T-helper 2 cell treated with Interferon-gamma antibody and Interleukin-4, amounts not matched to agents 5 μg/mL and 100 μg/mL, for 36 hours (primary cell): ENCODE results near the gene C19orf85.

Source experiments
- DNase-seq: peaks from one replicate; pipeline ENCODE4 v3.0.0; 2021; ENCODE audit warnings: low spot score
- H3K27ac Mint-ChIP-seq: one replicate; pipeline ENCODE4 v1.8.0; 2021; ENCODE audit warnings: mild to moderate bottlenecking, mixed read lengths
- H3K27me3 Mint-ChIP-seq: one replicate; pipeline ENCODE4 v1.8.0; 2021; ENCODE audit warnings: low read depth, mixed read lengths
- H3K36me3 Mint-ChIP-seq: one replicate; pipeline ENCODE4 v1.8.0; 2021; ENCODE audit warnings: low read depth, mixed read lengths
- H3K4me1 Mint-ChIP-seq: one replicate; pipeline ENCODE4 v1.8.0; 2021; ENCODE audit warnings: low read depth, mixed read lengths
- H3K4me3 Mint-ChIP-seq: one replicate; pipeline ENCODE4 v1.8.0; 2022; ENCODE audit warnings: mild to moderate bottlenecking, moderate library complexity, mixed read lengths
- H3K9me3 Mint-ChIP-seq: one replicate; pipeline ENCODE4 v1.8.0; 2021; ENCODE audit warnings: mixed read lengths

C19orf85 gene

DNA sequence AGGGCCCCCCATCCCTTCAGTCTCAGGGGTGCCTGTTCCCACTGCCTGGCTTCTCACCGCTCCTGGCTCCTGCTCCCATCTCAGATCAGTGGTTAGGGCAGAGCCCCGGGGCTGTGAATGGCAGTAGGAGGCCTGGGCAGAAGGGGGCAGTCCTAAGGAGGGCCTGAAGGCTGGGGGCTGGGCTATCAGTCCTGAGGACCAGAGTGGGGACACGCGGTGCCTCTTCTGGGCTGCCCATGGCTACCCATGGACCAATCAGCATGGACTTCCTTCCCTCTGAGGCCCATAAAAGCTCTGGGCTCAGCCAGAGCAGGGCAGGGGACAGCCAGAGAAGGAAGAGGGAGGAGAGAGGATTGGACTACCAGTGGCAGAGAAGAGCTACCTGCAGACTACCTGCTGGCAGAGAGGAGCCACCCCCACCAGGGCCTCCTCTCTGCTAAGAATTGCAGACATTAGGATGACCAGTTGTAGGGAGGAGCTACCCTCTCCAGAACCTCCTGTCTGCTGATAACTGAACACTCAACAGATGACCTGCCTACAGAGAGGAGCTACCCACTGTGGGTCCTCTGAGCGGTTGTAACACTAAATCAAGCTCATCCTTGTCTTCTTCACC is 44.8 kb downstream of the C19orf85 start:
- no peak overlapping the region for H3K27ac Mint-ChIP-seq
- no peaks in the 10 kb centered on the region for H3K9me3 Mint-ChIP-seq
- peaks cover 24% of the 10 kb centered on the region for H3K27me3 Mint-ChIP-seq
- DNase-seq: no peak
- H3K4me3 Mint-ChIP-seq: no peak overlapping the region
- no peaks in the 10 kb centered on the region for H3K36me3 Mint-ChIP-seq
- H3K4me1 Mint-ChIP-seq: peaks cover 9% of the 10 kb centered on the region

DNA sequence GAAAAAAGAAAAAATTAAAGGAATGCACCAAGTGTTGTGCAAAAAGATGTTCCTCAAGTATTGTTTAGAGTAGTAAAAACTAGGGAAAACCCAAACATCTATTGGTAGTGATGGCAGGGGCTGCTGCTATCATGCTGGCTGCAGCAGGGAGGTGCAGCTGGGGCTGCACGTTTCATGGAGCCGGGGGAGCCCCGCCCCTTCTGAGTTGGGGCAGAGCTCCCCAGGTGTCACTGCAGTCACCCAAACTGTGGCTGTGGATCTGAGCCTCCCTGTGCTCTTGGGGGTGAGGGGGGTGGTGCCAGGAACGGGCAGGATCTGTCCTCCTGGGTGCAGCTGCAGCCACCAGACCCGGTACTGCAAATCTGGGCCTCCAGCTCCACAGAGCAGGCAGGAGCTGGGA is 45.4 kb downstream of the C19orf85 start:
- peaks cover 25% of the 10 kb centered on the region for H3K27me3 Mint-ChIP-seq
- DNase-seq: no peak
- no peaks in the 10 kb centered on the region for H3K9me3 Mint-ChIP-seq
- H3K4me1 Mint-ChIP-seq: peaks cover 9% of the 10 kb centered on the region
- no peaks in the 10 kb centered on the region for H3K36me3 Mint-ChIP-seq
- no peak overlapping the region for H3K4me3 Mint-ChIP-seq
- no peak overlapping the region for H3K27ac Mint-ChIP-seq

DNA sequence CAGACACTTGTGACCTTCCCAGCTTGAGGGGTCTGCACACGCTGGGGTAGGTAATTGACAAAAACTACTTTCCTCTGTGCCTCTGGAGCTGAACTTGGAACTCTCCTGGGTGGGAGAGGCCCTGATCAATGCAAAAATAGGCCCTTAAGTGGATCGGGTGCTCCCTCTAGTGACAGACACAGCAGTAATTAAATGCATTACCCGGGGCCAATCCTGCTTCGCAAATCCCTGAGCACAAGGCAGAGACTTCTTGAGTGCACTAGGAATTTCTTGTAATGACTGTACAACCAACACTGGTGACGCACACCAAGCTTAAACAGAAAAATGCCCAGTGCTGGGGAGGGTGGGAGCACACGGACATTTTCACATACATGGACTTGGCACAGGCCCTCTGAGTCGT is 46.4 kb downstream of the C19orf85 start:
- no peak overlapping the region for H3K4me3 Mint-ChIP-seq
- peaks cover 23% of the 10 kb centered on the region for H3K27me3 Mint-ChIP-seq
- no peaks in the 10 kb centered on the region for H3K9me3 Mint-ChIP-seq
- peak; percentile 35 for DNase-seq
- peaks cover 9% of the 10 kb centered on the region for H3K4me1 Mint-ChIP-seq
- H3K27ac Mint-ChIP-seq: no peak overlapping the region
- H3K36me3 Mint-ChIP-seq: no peaks in the 10 kb centered on the region
